Spinal cord (tissue), 10 donors: ENCODE measurements around the gene CST9. TPM values are rescaled to one million over a fixed set of nuclear protein-coding genes. Genes with fewer than 3 reads are reported as not detected.

Experiments used
- DNase-seq, 6 donors: peaks; one replicate each; pipeline versions ENCODE4 v3.0.0 to v3.0.0-alpha.2; 2013 to 2015; ENCODE audit warnings: low spot score in 6 of 6, low read depth in 4 of 6
- H3K27ac ChIP-seq: one replicate; pipeline ENCODE4 v1.5.1; 2013; ENCODE audit warnings: low read depth, low read length, control low read depth
- H3K27me3 ChIP-seq: one replicate; pipeline ENCODE4 v1.6.1; 2013; ENCODE audit warnings: low read length; ENCODE audit not compliant: control insufficient read depth, insufficient read depth
- H3K36me3 ChIP-seq: one replicate; pipeline ENCODE4 v1.6.1; 2013; ENCODE audit warnings: low read length; ENCODE audit not compliant: control insufficient read depth, insufficient read depth
- H3K4me1 ChIP-seq: one replicate; pipeline ENCODE4 v1.6.1; 2013; ENCODE audit warnings: low read length; ENCODE audit not compliant: control insufficient read depth, insufficient read depth
- H3K4me3 ChIP-seq: one replicate; pipeline ENCODE4 v1.5.1; 2013; ENCODE audit warnings: low read depth, low read length, control low read depth
- H3K9me3 ChIP-seq: one replicate; pipeline ENCODE4 v1.6.1; 2013; ENCODE audit warnings: low read length; ENCODE audit not compliant: control insufficient read depth, insufficient read depth
- WGBS: methylation state at CpG from one replicate; pipeline ENCODE4 v1.1.5; 2013; ENCODE audit warnings: missing lambda C conversion rate; ENCODE audit not compliant: insufficient coverage; 5-methylcytosine and 5-hydroxymethylcytosine counted together
- polyA plus RNA-seq, 2 donors: library from polyadenylated mRNA; unstranded; fragments of 120-200 nt; gene quantifications; one replicate each; pipeline ENCODE4 v1.2.1, GENCODE V29; 2013; ENCODE audit not compliant: insufficient read length in 2 of 2
- total RNA-seq, 2 donors: library from RNA; depleted of rRNA in 1 of 2; stranded (reverse); fragments of 120-200 nt in 1 of 2; fragments of >200 nt in 1 of 2; gene quantifications; one replicate each; pipeline versions ENCODE4 v1.2.3 to v1.2.4, GENCODE V29; 2013 to 2014
- donor health status: healthy.

The CST9 gene
- total and polyA plus RNA-seq, 4 donors = not detected

DNA sequence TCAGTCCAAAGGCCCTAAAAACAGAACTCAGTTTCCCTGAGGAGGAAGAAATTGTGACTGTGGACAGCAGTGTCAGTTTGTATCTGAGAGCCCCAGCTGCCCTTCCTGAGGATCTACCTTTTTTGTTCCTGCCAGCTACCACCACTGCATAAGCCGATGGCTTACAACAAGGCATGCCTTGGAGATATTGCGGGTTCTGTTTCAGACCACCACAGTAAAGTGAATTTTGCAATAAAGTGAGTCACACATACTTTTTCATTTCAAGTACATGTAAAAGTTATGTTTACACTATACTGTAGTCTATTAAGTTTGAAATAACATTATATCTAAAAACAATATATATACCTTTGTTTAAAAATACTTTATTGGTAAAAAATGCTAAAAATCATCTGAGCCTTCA, 41.6 kb upstream of the CST9 start:
- no peak overlapping the region for H3K4me3 ChIP-seq
- H3K9me3 ChIP-seq = no peaks in the 10 kb centered on the region
- peaks cover 4% of the 10 kb centered on the region for H3K4me1 ChIP-seq
- no peaks in the 10 kb centered on the region for H3K27me3 ChIP-seq
- WGBS = no CpG with 5 or more reads among the region's 2 CpGs
- no peaks in the 10 kb centered on the region for H3K36me3 ChIP-seq
- no peak overlapping the region for H3K27ac ChIP-seq
- DNase-seq = no peak

GRCh38 chr20:23646106-23646873, 40.6 kb upstream of the CST9 start:
- no peaks in the 10 kb centered on the region for H3K36me3 ChIP-seq
- peaks cover 7% of the 10 kb centered on the region for H3K4me1 ChIP-seq
- 88% methylated on average over 3 of the region's 4 CpGs for WGBS
- H3K27ac ChIP-seq = no peak overlapping the region
- no peak overlapping the region for H3K4me3 ChIP-seq
- H3K9me3 ChIP-seq = no peaks in the 10 kb centered on the region
- no peak for DNase-seq
- H3K27me3 ChIP-seq = no peaks in the 10 kb centered on the region

DNA sequence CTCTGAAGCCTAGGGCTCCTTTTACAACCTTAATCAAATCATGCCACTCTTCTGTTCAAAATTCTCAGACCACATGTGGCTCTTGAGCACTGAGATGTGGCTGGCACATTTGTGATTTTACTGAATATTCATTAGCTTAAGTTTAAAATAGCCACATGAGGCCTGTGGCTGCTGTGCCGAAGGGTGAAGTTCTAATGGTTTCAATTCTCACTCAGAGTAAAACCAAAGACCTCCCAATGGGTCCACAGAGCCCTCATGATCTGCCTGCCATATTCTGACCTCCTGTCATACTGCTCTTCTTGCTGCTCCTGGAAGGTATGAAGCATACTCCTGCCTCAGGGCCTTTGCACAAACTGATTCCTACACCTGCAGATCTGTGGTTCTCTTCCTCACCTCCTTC, 39.9 kb upstream of the CST9 start:
- Histone ChIP-seq H3K4me1 (peaks cover 7% of the 10 kb centered on the region), H3K27ac (no peak overlapping the region), H3K27me3 (no peaks in the 10 kb centered on the region), H3K4me3 (no peak overlapping the region), H3K36me3 (no peaks in the 10 kb centered on the region), H3K9me3 (no peaks in the 10 kb centered on the region)
- 100% methylated on average over 1 of the region's 1 CpG for WGBS
- DNase-seq = no peak

- 90% methylated on average over 6 of the region's 7 CpGs for WGBS
- peaks cover 7% of the 10 kb centered on the region for H3K4me1 ChIP-seq
- no peaks in the 10 kb centered on the region for H3K36me3 ChIP-seq
- no peak for DNase-seq
- no peaks in the 10 kb centered on the region for H3K27me3 ChIP-seq
- no peak overlapping the region for H3K27ac ChIP-seq
- H3K4me3 ChIP-seq = no peak overlapping the region
- H3K9me3 ChIP-seq = no peaks in the 10 kb centered on the region
Observed at GRCh38 chr20:23644164-23644563, 38.4 kb upstream of the CST9 start.

- Histone ChIP-seq H3K4me1 (peaks cover 7% of the 10 kb centered on the region), H3K27me3 (no peaks in the 10 kb centered on the region), H3K9me3 (no peaks in the 10 kb centered on the region), H3K27ac (no peak overlapping the region), H3K36me3 (no peaks in the 10 kb centered on the region), H3K4me3 (no peak overlapping the region)
- 80% methylated on average over 2 of the region's 6 CpGs for WGBS
- no peak for DNase-seq
Observed at GRCh38 chr20:23643659-23644058, 37.9 kb upstream of the CST9 start.

DNA sequence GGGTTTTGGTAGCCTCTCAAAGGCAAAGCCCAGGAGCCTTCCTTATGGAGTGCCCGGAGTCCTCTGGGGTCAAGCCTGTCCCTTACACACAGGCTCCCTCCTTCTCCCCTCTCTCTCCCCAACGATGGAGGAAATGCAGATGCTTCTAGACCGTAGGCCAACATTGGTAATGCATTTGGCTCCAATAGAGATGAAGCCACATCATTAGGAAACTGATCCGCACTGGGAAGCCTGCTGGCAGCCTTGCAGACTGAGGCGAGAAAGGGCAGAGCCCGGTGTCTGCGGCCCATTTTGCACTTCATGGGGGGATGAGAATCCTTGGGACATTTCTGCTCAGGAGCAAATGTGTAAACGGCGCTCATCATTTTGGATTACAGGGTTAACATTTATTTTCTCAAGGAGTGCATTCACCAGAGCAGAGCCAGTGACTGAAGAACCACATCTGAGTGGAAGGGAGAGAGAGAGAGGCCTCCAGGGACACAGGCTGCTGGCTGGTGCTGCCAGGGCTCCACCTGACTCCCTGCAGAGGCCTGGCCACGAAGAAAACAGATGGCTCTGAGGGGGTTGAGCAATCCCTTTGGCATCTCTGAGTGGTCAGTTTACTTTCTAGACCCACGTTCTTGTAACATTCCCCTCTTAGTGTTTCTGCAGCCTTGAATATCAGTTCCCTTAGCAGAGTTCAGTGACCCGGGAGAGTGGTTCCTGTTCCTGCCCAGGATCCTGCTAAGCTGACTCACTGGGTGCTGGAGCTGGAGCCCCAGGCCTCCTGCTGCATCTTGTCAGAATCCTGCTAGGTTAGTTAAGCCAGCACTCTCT, 36.4 kb upstream of the CST9 start:
- WGBS = 70% methylated on average over 11 of the region's 12 CpGs
- Histone ChIP-seq H3K4me3 (no peak overlapping the region), H3K9me3 (no peaks in the 10 kb centered on the region), H3K36me3 (no peaks in the 10 kb centered on the region), H3K4me1 (peaks cover 9% of the 10 kb centered on the region), H3K27ac (no peak overlapping the region), H3K27me3 (no peaks in the 10 kb centered on the region)
- DNase-seq = no peak

DNA sequence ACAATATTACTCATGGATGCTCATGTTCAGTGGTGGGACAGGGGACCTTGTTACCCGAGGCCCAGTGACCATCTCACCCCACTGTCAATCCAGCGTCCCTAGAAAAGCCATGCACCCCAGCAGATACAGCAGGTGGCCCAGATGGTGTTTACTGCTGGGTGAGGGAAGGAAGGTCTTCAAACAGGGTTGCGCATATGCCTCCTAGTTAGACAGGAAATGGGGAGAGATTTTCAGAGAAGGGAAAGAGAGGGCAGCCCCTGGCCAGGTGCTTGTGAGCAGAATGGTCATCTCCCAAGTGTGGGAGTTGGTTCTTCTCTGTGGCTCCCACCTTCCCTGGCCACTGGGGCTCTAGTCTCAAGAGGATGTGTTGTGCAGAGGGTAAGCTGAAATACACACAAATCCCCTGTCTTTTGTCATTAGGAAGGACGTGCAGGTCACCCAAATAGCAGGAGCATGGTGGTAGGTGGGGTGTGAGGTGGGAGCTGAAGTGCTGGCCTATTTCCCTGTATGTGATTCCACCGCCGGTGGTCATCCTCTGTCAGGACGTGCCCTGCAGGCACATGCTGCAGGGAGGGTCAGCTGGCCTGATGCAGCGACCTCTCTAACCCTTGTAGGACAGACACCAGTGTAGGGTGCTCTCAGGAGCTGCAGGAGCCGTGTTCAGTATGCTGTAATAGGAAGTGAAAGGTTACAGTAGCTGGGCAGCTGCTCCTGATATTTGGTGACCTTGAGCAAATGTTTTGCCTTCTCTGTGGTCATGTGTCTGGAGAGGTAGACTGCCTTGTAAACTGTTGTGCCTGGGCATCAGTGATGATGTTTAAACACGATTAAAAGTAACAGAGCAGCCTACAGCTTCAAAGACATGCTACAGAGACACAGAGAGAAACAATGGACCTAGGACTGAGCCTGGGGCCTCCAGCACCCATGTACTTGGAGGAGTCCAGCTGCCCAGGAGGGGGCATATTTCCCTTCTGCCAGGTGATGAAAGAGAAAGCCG, 35.3 kb upstream of the CST9 start:
- 82% methylated on average over 10 of the region's 11 CpGs for WGBS
- Histone ChIP-seq H3K27ac (no peak overlapping the region), H3K4me1 (peaks cover 18% of the 10 kb centered on the region), H3K27me3 (no peaks in the 10 kb centered on the region), H3K9me3 (no peaks in the 10 kb centered on the region), H3K36me3 (peaks cover 8% of the 10 kb centered on the region), H3K4me3 (no peak overlapping the region)
- no peak for DNase-seq

GRCh38 chr20:23640018-23640601, 34.4 kb upstream of the CST9 start:
- Histone ChIP-seq H3K36me3 (peaks cover 9% of the 10 kb centered on the region), H3K27ac (no peak overlapping the region), H3K4me1 (peaks cover 24% of the 10 kb centered on the region), H3K9me3 (no peaks in the 10 kb centered on the region), H3K4me3 (no peak overlapping the region), H3K27me3 (no peaks in the 10 kb centered on the region)
- DNase-seq = no peak
- 84% methylated on average over 7 of the region's 8 CpGs for WGBS

GRCh38 chr20:23639490-23639958, 33.8 kb upstream of the CST9 start:
- Histone ChIP-seq H3K4me1 (peaks cover 28% of the 10 kb centered on the region), H3K27me3 (no peaks in the 10 kb centered on the region), H3K9me3 (no peaks in the 10 kb centered on the region), H3K4me3 (no peak overlapping the region), H3K27ac (no peak overlapping the region), H3K36me3 (peaks cover 15% of the 10 kb centered on the region)
- WGBS = 93% methylated on average over 6 of the region's 8 CpGs
- no peak for DNase-seq
